Nephron (organoid): ENCODE results near the gene RUFY2.
A peak's percentile ranks its signal among the peaks of the same experiment; 100 is the strongest.

Experiments used
- H3K27ac Mint-ChIP-seq, 3 experiments: 2 replicates each; pipeline ENCODE4 v1.8.0; 2020; ENCODE audit warnings: mixed read lengths in 3 of 3, mild to moderate bottlenecking in 2 of 3, moderate library complexity in 1 of 3
- H3K27me3 Mint-ChIP-seq: 2 replicates; pipeline ENCODE4 v1.8.0; 2021; ENCODE audit warnings: low read depth, mild to moderate bottlenecking, moderate library complexity, mixed read lengths
- H3K36me3 Mint-ChIP-seq: 2 replicates; pipeline ENCODE4 v1.8.0; 2020; ENCODE audit warnings: low read depth, mixed read lengths
- H3K4me1 Mint-ChIP-seq: 2 replicates; pipeline ENCODE4 v1.8.0; 2020; ENCODE audit warnings: mixed read lengths
- H3K4me3 Mint-ChIP-seq, 3 experiments: 2 replicates each; pipeline ENCODE4 v1.8.0; 2020; ENCODE audit warnings: mild to moderate bottlenecking in 3 of 3, mixed read lengths in 3 of 3, moderate library complexity in 2 of 3
- H3K9me3 Mint-ChIP-seq: 2 replicates; pipeline ENCODE4 v1.8.0; 2020; ENCODE audit warnings: mixed read lengths
- CTCF ChIP-seq, 3 experiments: fragments of 200-600 bp; sonication (generic); IDR thresholded peaks; one replicate each; pipeline ENCODE4 v1.5.0; 2021; ENCODE audit warnings: antibody characterized with exemption in 3 of 3; ENCODE audit not compliant: unreplicated experiment in 3 of 3

Gene RUFY2

DNA sequence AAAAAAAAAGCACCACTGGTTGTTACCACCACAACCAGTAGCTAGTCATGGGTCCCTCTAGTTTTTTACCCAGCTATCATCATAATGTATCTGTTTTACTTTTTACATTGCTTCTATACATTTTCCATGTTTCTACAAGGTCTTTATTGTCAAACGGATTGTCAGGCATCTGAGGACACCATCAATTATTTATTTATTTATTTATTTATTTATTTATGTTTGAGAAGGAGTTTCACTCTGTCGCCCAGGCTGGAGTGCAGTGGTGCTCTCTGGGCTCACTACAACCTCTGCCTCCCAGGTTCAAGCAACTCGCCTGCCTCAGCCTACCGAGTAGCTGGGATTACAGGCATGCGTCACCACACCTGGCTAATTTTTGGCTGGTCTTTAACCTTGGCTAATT, 104.2 kb downstream of the RUFY2 start:
- H3K27ac Mint-ChIP-seq: no peak overlapping the region
- no peaks in the 10 kb centered on the region for H3K9me3 Mint-ChIP-seq
- no peak for TF ChIP-seq CTCF (IDR thresholded peaks at IDR 0.05; ENCODE audit: unreplicated experiment in 3 of 3)
- H3K4me3 Mint-ChIP-seq: no peak overlapping the region
- H3K27me3 Mint-ChIP-seq: no peaks in the 10 kb centered on the region
- peaks cover 10% of the 10 kb centered on the region for H3K4me1 Mint-ChIP-seq
- H3K36me3 Mint-ChIP-seq: peaks cover 3% of the 10 kb centered on the region

GRCh38 chr10:68302503-68302823, 104.6 kb downstream of the RUFY2 start:
- H3K4me1 Mint-ChIP-seq: peaks cover 11% of the 10 kb centered on the region
- peak in 1 of 3 experiments; percentile 14 for TF ChIP-seq CTCF (IDR thresholded peaks at IDR 0.05; ENCODE audit: unreplicated experiment in 3 of 3)
- peaks cover 3% of the 10 kb centered on the region for H3K36me3 Mint-ChIP-seq
- H3K4me3 Mint-ChIP-seq: no peak overlapping the region
- no peaks in the 10 kb centered on the region for H3K9me3 Mint-ChIP-seq
- H3K27ac Mint-ChIP-seq: peak overlapping the region in 2 of 3 experiments; percentile 48 to 66
- H3K27me3 Mint-ChIP-seq: no peaks in the 10 kb centered on the region

DNA sequence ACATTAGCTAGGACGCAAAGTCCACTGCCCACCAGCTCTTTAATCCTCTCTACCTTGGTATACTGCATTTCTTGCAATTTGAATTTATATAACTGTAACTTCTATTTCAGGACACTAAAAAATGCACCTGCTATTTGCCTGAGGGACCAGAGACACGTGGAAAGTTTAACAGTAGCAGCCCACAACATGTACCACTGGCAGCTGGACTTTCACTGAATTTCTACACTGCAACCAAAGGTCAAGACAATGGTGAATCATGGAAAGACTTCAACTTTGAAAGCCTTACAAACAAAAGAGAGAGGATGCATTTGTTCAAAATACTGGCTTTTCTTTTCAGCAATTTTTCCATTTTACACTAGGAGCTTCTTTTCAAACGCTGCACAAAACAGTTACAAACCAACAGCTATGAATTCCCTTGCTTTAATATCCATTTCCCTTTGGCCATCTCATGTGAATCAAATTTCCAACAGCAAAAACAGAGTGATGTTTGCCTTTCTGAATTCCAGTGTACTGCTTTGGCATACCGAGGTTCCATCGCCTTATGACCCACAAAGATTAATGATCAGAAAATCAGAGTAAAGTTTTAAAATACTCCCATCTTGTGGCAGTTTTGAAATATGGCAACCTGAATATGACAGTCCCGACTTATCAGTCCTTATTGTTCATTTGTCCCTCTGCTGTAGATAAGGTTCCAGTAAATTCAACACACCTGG, 105.1 kb downstream of the RUFY2 start:
- peak; percentile 54 to 58 (median 55) for TF ChIP-seq CTCF (IDR thresholded peaks at IDR 0.05; ENCODE audit: unreplicated experiment in 3 of 3)
- H3K36me3 Mint-ChIP-seq: peaks cover 3% of the 10 kb centered on the region
- no peaks in the 10 kb centered on the region for H3K27me3 Mint-ChIP-seq
- peaks cover 16% of the 10 kb centered on the region for H3K4me1 Mint-ChIP-seq
- H3K9me3 Mint-ChIP-seq: no peaks in the 10 kb centered on the region
- H3K27ac Mint-ChIP-seq: peak overlapping the region in 2 of 3 experiments; percentile 48 to 66
- H3K4me3 Mint-ChIP-seq: no peak overlapping the region

DNA sequence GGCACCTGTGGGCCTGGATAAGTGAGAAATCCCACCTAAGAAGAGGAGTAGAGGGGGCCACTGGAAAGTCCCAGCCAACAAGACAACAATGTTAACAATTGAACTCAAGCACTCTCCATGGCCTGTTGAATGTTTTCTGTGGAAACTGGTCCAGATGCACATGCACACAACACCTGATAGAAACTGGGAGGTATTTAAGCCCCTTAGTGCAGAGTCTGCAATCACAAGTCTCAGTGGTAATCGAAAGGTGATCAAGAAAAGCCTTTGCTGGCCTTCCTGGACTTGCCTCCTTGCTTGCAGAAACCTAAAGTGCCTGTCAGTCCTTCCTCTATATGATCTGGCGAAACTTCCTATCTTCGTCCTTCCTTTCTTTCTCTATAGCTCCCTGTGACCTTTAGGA, 105.8 kb downstream of the RUFY2 start:
- Mint-ChIP-seq H3K9me3 (no peaks in the 10 kb centered on the region), H3K4me3 (no peak overlapping the region), H3K27ac (peak overlapping the region in 1 of 3 experiments; percentile 66), H3K27me3 (no peaks in the 10 kb centered on the region), H3K36me3 (peaks cover 6% of the 10 kb centered on the region), H3K4me1 (peaks cover 16% of the 10 kb centered on the region)
- TF ChIP-seq CTCF (IDR thresholded peaks at IDR 0.05; ENCODE audit: unreplicated experiment in 3 of 3): no peak

GRCh38 chr10:68296843-68297663, 110.0 kb downstream of the RUFY2 start:
- peak overlapping the region; percentile 13 to 71 (median 62) for H3K27ac Mint-ChIP-seq
- peaks cover 14% of the 10 kb centered on the region for H3K4me1 Mint-ChIP-seq
- no peak for TF ChIP-seq CTCF (IDR thresholded peaks at IDR 0.05; ENCODE audit: unreplicated experiment in 3 of 3)
- no peak overlapping the region for H3K4me3 Mint-ChIP-seq
- no peaks in the 10 kb centered on the region for H3K9me3 Mint-ChIP-seq
- peaks cover 3% of the 10 kb centered on the region for H3K27me3 Mint-ChIP-seq
- peaks cover 23% of the 10 kb centered on the region for H3K36me3 Mint-ChIP-seq
